Raji (cell line): ENCODE results near the gene TTC23.

ENCODE experiments used
- POLR2A ChIP-seq: IDR thresholded peaks from 2 replicates; pipeline ENCODE4 v1.6.1; 2011; ENCODE audit warnings: low read depth, low read length, control low read depth; ENCODE audit not compliant: insufficient read depth

Gene TTC23

GRCh38 chr15:99249270-99249841, at the start of gene TTC23:
Gene TTC23, minus strand, starts transcription at chr15:99249581. Its CDS starts 20,869 bp downstream, at chr15:99228712.
- no peak for TF ChIP-seq POLR2A

GRCh38 chr15:99296386-99296785, 47.0 kb upstream of the TTC23 start:
- no peak for TF ChIP-seq POLR2A

- TF ChIP-seq POLR2A, result no peak
Observed at GRCh38 chr15:99295840-99296239, 46.5 kb upstream of the TTC23 start.

GRCh38 chr15:99291643-99292042, 42.3 kb upstream of the TTC23 start:
- TF ChIP-seq POLR2A, result no peak

GRCh38 chr15:99283717-99284116, 34.3 kb upstream of the TTC23 start:
- TF ChIP-seq POLR2A, result no peak

- TF ChIP-seq POLR2A, result no peak
Observed at GRCh38 chr15:99282586-99282985, 33.2 kb upstream of the TTC23 start.

GRCh38 chr15:99282121-99282520, 32.7 kb upstream of the TTC23 start:
- TF ChIP-seq POLR2A, result no peak

- no peak for TF ChIP-seq POLR2A
Observed at GRCh38 chr15:99279827-99280226, 30.4 kb upstream of the TTC23 start.

GRCh38 chr15:99279290-99279689, 29.9 kb upstream of the TTC23 start:
- TF ChIP-seq POLR2A, result no peak

- no peak for TF ChIP-seq POLR2A
Observed at GRCh38 chr15:99275525-99276128, 26.2 kb upstream of the TTC23 start.

GRCh38 chr15:99275061-99275460, 25.7 kb upstream of the TTC23 start:
- no peak for TF ChIP-seq POLR2A

- no peak for TF ChIP-seq POLR2A
Observed at GRCh38 chr15:99273801-99274200, 24.4 kb upstream of the TTC23 start.

- TF ChIP-seq POLR2A, result no peak
Observed at GRCh38 chr15:99268431-99268830, 19.1 kb upstream of the TTC23 start.

- TF ChIP-seq POLR2A, result no peak
Observed at GRCh38 chr15:99267957-99268356, 18.6 kb upstream of the TTC23 start.

- TF ChIP-seq POLR2A, result no peak
Observed at GRCh38 chr15:99265541-99266070, 16.2 kb upstream of the TTC23 start.

GRCh38 chr15:99264125-99264524, 14.7 kb upstream of the TTC23 start:
- no peak for TF ChIP-seq POLR2A

GRCh38 chr15:99257107-99257750, 7.8 kb upstream of the TTC23 start:
- TF ChIP-seq POLR2A, result no peak
